RWPE2 (cell line): Measurements from ENCODE around the gene PMPCA.

Experiments
- ATAC-seq: fragments of 200-7000 bp; cut with Tn5 transposase; 3 replicates; pipeline ENCODE4 v1.9.1; 2021; ENCODE audit warnings: low read depth
- DNase-seq: peaks from one replicate; pipeline ENCODE4 v3.0.0-alpha.2; 2020; ENCODE audit warnings: low spot score
- H3K27ac ChIP-seq: fragments of 450-650 bp; 2 replicates; pipeline ENCODE4 v1.5.1; 2017; ENCODE audit warnings: mild to moderate bottlenecking; ENCODE audit not compliant: poor library complexity, severe bottlenecking
- H3K27me3 ChIP-seq: fragments of 250-450 bp; sonication (Bioruptor Pico); 2 replicates; pipeline ENCODE4 v1.5.1; 2021; ENCODE audit warnings: mild to moderate bottlenecking, moderate library complexity; ENCODE audit not compliant: insufficient read depth, poor library complexity, severe bottlenecking
- H3K36me3 ChIP-seq: fragments of 250-450 bp; sonication (Bioruptor Pico); 2 replicates; pipeline ENCODE4 v1.5.1; 2020; ENCODE audit warnings: low read depth, mild to moderate bottlenecking, moderate library complexity
- H3K4me1 ChIP-seq: fragments of 250-450 bp; sonication (Bioruptor Pico); 2 replicates; pipeline ENCODE4 v1.5.1; 2021; ENCODE audit warnings: mild to moderate bottlenecking, moderate library complexity; ENCODE audit not compliant: insufficient read depth, poor library complexity, severe bottlenecking
- H3K4me3 ChIP-seq: fragments of 250-450 bp; sonication (Bioruptor Pico); 2 replicates; pipeline ENCODE4 v1.5.1; 2021; ENCODE audit warnings: mild to moderate bottlenecking, moderate library complexity; ENCODE audit not compliant: severe bottlenecking
- H3K9me3 ChIP-seq: fragments of 250-450 bp; sonication (Bioruptor Pico); 2 replicates; pipeline ENCODE4 v1.5.1; 2021; ENCODE audit warnings: mild to moderate bottlenecking, moderate library complexity; ENCODE audit not compliant: severe bottlenecking
- CTCF ChIP-seq: fragments of 450-650 bp; IDR thresholded peaks from one replicate; pipeline ENCODE4 v1.5.1; 2017; ENCODE audit warnings: mild to moderate bottlenecking, moderate library complexity; ENCODE audit not compliant: poor library complexity, severe bottlenecking

PMPCA gene

GRCh38 chr9:136429683-136430491 is 19.4 kb downstream of the PMPCA start:
- H3K27ac ChIP-seq = no peak overlapping the region
- H3K4me1 ChIP-seq = no peaks in the 10 kb centered on the region
- DNase-seq (no peak), ATAC-seq (0 out of 3 replicates have a peak, but pooled peaks have one; percentile 11)
- H3K9me3 ChIP-seq = no peaks in the 10 kb centered on the region
- no peak overlapping the region for H3K4me3 ChIP-seq
- peaks cover 17% of the 10 kb centered on the region for H3K36me3 ChIP-seq
- no peak for TF ChIP-seq CTCF
- H3K27me3 ChIP-seq = no peaks in the 10 kb centered on the region

GRCh38 chr9:136430588-136431234 is 20.3 kb downstream of the PMPCA start:
- H3K9me3 ChIP-seq = no peaks in the 10 kb centered on the region
- peaks cover 17% of the 10 kb centered on the region; the same call in 1 of the 2 replicates for H3K36me3 ChIP-seq
- no peak; the same call in 2 of the 3 replicates for ATAC-seq
- TF ChIP-seq CTCF = no peak
- no peaks in the 10 kb centered on the region for H3K27me3 ChIP-seq
- no peak for DNase-seq
- H3K27ac ChIP-seq = no peak overlapping the region
- no peak overlapping the region for H3K4me3 ChIP-seq
- no peaks in the 10 kb centered on the region for H3K4me1 ChIP-seq

GRCh38 chr9:136431782-136432350 is 21.4 kb downstream of the PMPCA start:
- H3K4me1 ChIP-seq = no peaks in the 10 kb centered on the region
- no peak for TF ChIP-seq CTCF
- H3K27ac ChIP-seq = no peak overlapping the region
- ATAC-seq (no peak), DNase-seq (peak; percentile 62)
- no peaks in the 10 kb centered on the region for H3K9me3 ChIP-seq
- no peak overlapping the region for H3K4me3 ChIP-seq
- H3K27me3 ChIP-seq = no peaks in the 10 kb centered on the region
- H3K36me3 ChIP-seq = peaks cover 24% of the 10 kb centered on the region

- peaks cover 31% of the 10 kb centered on the region for H3K36me3 ChIP-seq
- H3K4me1 ChIP-seq = peaks cover 2% of the 10 kb centered on the region
- H3K27ac ChIP-seq = no peak overlapping the region
- H3K4me3 ChIP-seq = no peak overlapping the region
- H3K27me3 ChIP-seq = no peaks in the 10 kb centered on the region
- no peak for TF ChIP-seq CTCF
- no peak for ATAC-seq
- H3K9me3 ChIP-seq = no peaks in the 10 kb centered on the region
- DNase-seq = peak; percentile 58
Observed at GRCh38 chr9:136432591-136432990, 22.1 kb downstream of the PMPCA start.
